HEK293 (cell line): ENCODE results near the gene GMDS.

Experiments used
- CTCF ChIA-PET: fragments of 350-600 bp; formaldehyde crosslinking; extraction: SDS; loops from one replicate; lab custom pipeline; 2021; ENCODE audit warnings: antibody characterized with exemption; lab: Yijun Ruan, JAX
- POLR2A ChIA-PET: fragments of 300-600 bp; formaldehyde crosslinking; extraction: SDS; loops from one replicate; lab custom pipeline; 2020; ENCODE audit warnings: antibody characterized with exemption, inconsistent platforms; lab: Yijun Ruan, JAX
- H3K27ac ChIP-seq: fragments of 200-500 bp; sonication (Bioruptor generic); 2 replicates; pipeline ENCODE4 v1.5.1; 2014; ENCODE audit warnings: low read depth, low read length, control low read depth, inconsistent platforms; ENCODE audit errors: extremely low read depth
- H3K36me3 ChIP-seq, 2 experiments: fragments of 200-500 bp in 1 of 2; sonication (Bioruptor generic) in 1 of 2; 1 replicate in 1 of 2; 2 replicates in 1 of 2; pipeline ENCODE4 v1.5.1; 2014 to 2017; ENCODE audit warnings: inconsistent platforms in 2 of 2, low read length in 2 of 2; ENCODE audit not compliant: control insufficient read depth in 2 of 2, insufficient read depth in 1 of 2
- H3K4me1 ChIP-seq: fragments of 200-500 bp; sonication (Bioruptor generic); 2 replicates; pipeline ENCODE4 v1.5.1; 2014; ENCODE audit warnings: mild to moderate bottlenecking, low read length, inconsistent platforms; ENCODE audit not compliant: control insufficient read depth, insufficient read depth
- H3K4me3 ChIP-seq: 2 replicates; pipeline ENCODE4 v1.5.1; 2011; ENCODE audit warnings: low read depth, mild to moderate bottlenecking, control low read depth, low read length, moderate library complexity
- H3K9me3 ChIP-seq: fragments of 200-500 bp; sonication (Bioruptor generic); 2 replicates; pipeline ENCODE4 v1.5.1; 2014; ENCODE audit warnings: low read depth, low read length, inconsistent platforms; ENCODE audit not compliant: control insufficient read depth, insufficient read depth
- GLIS2 ChIP-seq: fragments of 450-650 bp; formaldehyde crosslinking; IDR thresholded peaks from 2 replicates; pipeline ENCODE4 v1.5.1; 2016; ENCODE audit warnings: missing biosample characterization, missing genetic modification characterization
- IKZF3 ChIP-seq: fragments of 450-650 bp; IDR thresholded peaks from 2 replicates; pipeline ENCODE4 v1.5.0; 2018; ENCODE audit warnings: missing biosample characterization, mild to moderate bottlenecking, missing genetic modification characterization, moderate library complexity
- OVOL3 ChIP-seq: fragments of 450-650 bp; formaldehyde crosslinking; IDR thresholded peaks from 2 replicates; pipeline ENCODE4 v1.5.1; 2016; ENCODE audit warnings: missing biosample characterization, missing genetic modification characterization
- SCRT1 ChIP-seq: fragments of 450-650 bp; formaldehyde crosslinking; IDR thresholded peaks from 2 replicates; pipeline ENCODE4 v1.5.1; 2016; ENCODE audit warnings: missing biosample characterization, missing genetic modification characterization, borderline replicate concordance
- TCF7L2 ChIP-seq: IDR thresholded peaks from 2 replicates; pipeline ENCODE4 v1.6.1; 2011; ENCODE audit warnings: low read depth, mild to moderate bottlenecking, inconsistent platforms, low read length, moderate library complexity, borderline replicate concordance
- ZEB2 ChIP-seq: fragments of 450-650 bp; formaldehyde crosslinking; IDR thresholded peaks from 2 replicates; pipeline ENCODE4 v1.5.1; 2016; ENCODE audit warnings: missing biosample characterization, missing genetic modification characterization
- ZNF10 ChIP-seq: fragments of 450-650 bp; formaldehyde crosslinking; IDR thresholded peaks from 2 replicates; pipeline ENCODE4 v1.5.1; 2017; ENCODE audit warnings: missing biosample characterization, missing genetic modification characterization
- ZNF132 ChIP-seq: fragments of 450-650 bp; formaldehyde crosslinking; IDR thresholded peaks from 2 replicates; pipeline ENCODE4 v1.5.1; 2017; ENCODE audit warnings: missing biosample characterization, missing genetic modification characterization, borderline replicate concordance
- ZNF19 ChIP-seq: fragments of 450-650 bp; formaldehyde crosslinking; IDR thresholded peaks from 2 replicates; pipeline ENCODE4; 2016; ENCODE audit warnings: missing biosample characterization, missing genetic modification characterization, low read depth
- ZNF221 ChIP-seq: fragments of 450-650 bp; formaldehyde crosslinking; IDR thresholded peaks from 2 replicates; pipeline ENCODE4 v1.5.1; 2017; ENCODE audit warnings: missing biosample characterization, missing genetic modification characterization, borderline replicate concordance
- ZNF23 ChIP-seq: fragments of 450-650 bp; formaldehyde crosslinking; IDR thresholded peaks from 2 replicates; pipeline ENCODE4 v1.5.1; 2016; ENCODE audit warnings: missing biosample characterization, missing genetic modification characterization, borderline replicate concordance
- ZNF423 ChIP-seq: fragments of 450-650 bp; formaldehyde crosslinking; IDR thresholded peaks from 2 replicates; pipeline ENCODE4 v1.5.1; 2016; ENCODE audit warnings: missing biosample characterization, missing genetic modification characterization
- ZNF433 ChIP-seq: fragments of 450-650 bp; formaldehyde crosslinking; IDR thresholded peaks from 2 replicates; pipeline ENCODE4 v1.5.1; 2016; ENCODE audit warnings: missing biosample characterization, missing genetic modification characterization, low read depth
- ZNF585B ChIP-seq: fragments of 450-650 bp; formaldehyde crosslinking; IDR thresholded peaks from 2 replicates; pipeline ENCODE4 v1.5.1; 2016; ENCODE audit warnings: missing biosample characterization, missing genetic modification characterization
- ZNF677 ChIP-seq: fragments of 450-650 bp; IDR thresholded peaks from 2 replicates; pipeline ENCODE4 v1.5.0; 2018; ENCODE audit warnings: missing biosample characterization, mild to moderate bottlenecking, missing genetic modification characterization, moderate library complexity
- ZNF707 ChIP-seq: fragments of 450-650 bp; formaldehyde crosslinking; IDR thresholded peaks from 2 replicates; pipeline ENCODE4 v1.5.1; 2016; ENCODE audit warnings: missing biosample characterization, missing genetic modification characterization
- ZNF76 ChIP-seq: fragments of 450-650 bp; formaldehyde crosslinking; IDR thresholded peaks from 2 replicates; pipeline ENCODE4; 2016; ENCODE audit warnings: low read depth, missing biosample characterization, missing genetic modification characterization, borderline replicate concordance
- ZNF791 ChIP-seq: fragments of 450-650 bp; formaldehyde crosslinking; IDR thresholded peaks from 2 replicates; pipeline ENCODE4 v1.5.1; 2016; ENCODE audit warnings: missing biosample characterization, missing genetic modification characterization
- TF ChIP-seq, protein P1 (sequence below): fragments of 450-650 bp; formaldehyde crosslinking; IDR thresholded peaks from 2 replicates; pipeline ENCODE4 v1.5.1; 2016; ENCODE audit warnings: missing biosample characterization, missing genetic modification characterization
- TF ChIP-seq, protein P2 (sequence below): fragments of 450-650 bp; formaldehyde crosslinking; IDR thresholded peaks from 2 replicates; pipeline ENCODE4; 2016; ENCODE audit warnings: missing biosample characterization, missing genetic modification characterization
- TF ChIP-seq, protein P3 (sequence below): fragments of 450-650 bp; formaldehyde crosslinking; IDR thresholded peaks from 2 replicates; pipeline ENCODE4 v1.5.1; 2016; ENCODE audit warnings: missing biosample characterization, missing genetic modification characterization

Gene GMDS

DNA sequence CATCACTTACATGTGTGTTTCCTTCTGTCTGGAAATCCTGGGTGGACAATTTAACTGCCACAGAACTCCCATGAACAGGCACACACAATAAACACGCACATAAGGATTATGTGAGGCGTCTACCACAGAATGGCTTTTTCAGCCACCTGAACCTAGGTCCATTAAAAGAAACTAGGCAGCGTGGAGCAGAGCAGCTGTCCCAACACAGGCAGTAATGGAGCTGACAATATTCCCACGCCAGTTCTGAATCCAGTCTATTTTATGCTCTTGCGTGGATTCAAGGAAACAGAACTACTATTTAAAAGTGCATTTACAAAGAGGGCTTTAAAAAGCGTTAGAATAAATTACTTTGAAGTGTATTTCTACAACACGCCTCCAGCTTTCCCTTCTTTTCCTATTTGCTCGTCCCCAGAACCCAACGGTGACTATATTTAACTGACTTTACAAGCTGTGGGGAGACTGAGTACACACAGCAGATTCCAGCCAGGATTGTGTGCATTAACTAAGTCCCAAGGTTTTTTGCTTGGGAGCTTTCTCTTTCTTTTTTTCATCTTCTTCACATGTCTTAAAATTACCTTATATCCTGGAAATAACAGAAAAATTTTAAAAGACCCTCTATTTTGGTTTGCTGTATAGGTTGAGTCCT, 95.9 kb downstream of the GMDS start:
- ChIA-PET POLR2A (no interaction called here), CTCF (no interaction called here)
- H3K4me3 ChIP-seq, result no peak overlapping the region
- H3K9me3 ChIP-seq, result no peaks in the 10 kb centered on the region
- H3K27ac ChIP-seq, result no peak overlapping the region
- no peak for TF ChIP-seq ZNF707 (tag by site-specific recombination)
- TF ChIP-seq TCF7L2, result no peak
- TF ChIP-seq ZNF433 (tag by site-specific recombination), result no peak
- TF ChIP-seq, protein P1, sequence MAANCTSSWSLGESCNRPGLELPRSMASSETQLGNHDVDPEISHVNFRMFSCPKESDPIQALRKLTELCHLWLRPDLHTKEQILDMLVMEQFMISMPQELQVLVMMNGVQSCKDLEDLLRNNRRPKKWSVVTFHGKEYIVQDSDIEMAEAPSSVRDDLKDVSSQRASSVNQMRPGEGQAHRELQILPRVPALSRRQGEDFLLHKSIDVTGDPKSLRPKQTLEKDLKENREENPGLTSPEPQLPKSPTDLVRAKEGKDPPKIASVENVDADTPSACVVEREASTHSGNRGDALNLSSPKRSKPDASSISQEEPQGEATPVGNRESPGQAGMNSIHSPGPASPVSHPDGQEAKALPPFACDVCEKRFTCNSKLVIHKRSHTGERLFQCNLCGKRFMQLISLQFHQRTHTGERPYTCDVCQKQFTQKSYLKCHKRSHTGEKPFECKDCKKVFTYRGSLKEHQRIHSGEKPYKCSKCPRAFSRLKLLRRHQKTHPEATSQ (tag by site-specific recombination), result no peak
- no peak for TF ChIP-seq OVOL3 (tag by site-specific recombination)
- TF ChIP-seq ZNF677, result no peak
- no peak for TF ChIP-seq GLIS2 (tag by site-specific recombination)
- TF ChIP-seq ZNF10 (tag by site-specific recombination), result no peak
- TF ChIP-seq, protein P2, sequence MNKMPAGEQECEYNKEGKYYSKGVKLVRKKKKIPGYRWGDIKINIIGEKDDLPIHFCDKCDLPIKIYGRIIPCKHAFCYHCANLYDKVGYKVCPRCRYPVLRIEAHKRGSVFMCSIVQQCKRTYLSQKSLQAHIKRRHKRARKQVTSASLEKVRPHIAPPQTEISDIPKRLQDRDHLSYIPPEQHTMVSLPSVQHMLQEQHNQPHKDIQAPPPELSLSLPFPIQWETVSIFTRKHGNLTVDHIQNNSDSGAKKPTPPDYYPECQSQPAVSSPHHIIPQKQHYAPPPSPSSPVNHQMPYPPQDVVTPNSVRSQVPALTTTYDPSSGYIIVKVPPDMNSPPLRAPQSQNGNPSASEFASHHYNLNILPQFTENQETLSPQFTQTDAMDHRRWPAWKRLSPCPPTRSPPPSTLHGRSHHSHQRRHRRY (tag by site-specific recombination), result no peak
- TF ChIP-seq ZNF23, result no peak
- TF ChIP-seq ZNF132 (tag by site-specific recombination), result no peak
- no peak for TF ChIP-seq ZNF19 (tag by site-specific recombination)
- TF ChIP-seq IKZF3 (tag by site-specific recombination), result no peak
- TF ChIP-seq, protein P3, sequence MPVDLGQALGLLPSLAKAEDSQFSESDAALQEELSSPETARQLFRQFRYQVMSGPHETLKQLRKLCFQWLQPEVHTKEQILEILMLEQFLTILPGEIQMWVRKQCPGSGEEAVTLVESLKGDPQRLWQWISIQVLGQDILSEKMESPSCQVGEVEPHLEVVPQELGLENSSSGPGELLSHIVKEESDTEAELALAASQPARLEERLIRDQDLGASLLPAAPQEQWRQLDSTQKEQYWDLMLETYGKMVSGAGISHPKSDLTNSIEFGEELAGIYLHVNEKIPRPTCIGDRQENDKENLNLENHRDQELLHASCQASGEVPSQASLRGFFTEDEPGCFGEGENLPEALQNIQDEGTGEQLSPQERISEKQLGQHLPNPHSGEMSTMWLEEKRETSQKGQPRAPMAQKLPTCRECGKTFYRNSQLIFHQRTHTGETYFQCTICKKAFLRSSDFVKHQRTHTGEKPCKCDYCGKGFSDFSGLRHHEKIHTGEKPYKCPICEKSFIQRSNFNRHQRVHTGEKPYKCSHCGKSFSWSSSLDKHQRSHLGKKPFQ (tag by site-specific recombination), result no peak
- peaks cover 2% of the 10 kb centered on the region; the same call in 1 of the 2 replicates for H3K4me1 ChIP-seq
- H3K36me3 ChIP-seq, result no peaks in the 10 kb centered on the region

DNA sequence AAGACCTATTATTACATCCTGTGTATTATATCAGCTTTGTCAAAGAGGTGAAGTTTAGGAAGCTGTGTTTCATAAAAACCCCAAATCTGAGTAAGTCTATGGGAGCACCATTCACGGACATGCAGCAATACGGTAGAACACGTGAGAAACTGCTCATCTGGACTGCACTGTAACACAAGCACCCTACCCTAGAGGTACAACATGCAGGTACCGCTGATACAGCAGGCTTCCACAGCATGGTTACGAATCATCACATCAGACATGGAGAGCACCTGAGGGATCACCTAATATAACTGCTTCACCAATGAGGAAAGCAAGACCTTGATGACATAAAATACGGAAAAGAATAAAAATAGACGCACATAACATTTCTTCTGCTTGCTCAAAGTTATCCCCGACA, 96.7 kb downstream of the GMDS start:
- no peak overlapping the region for H3K27ac ChIP-seq
- ChIA-PET POLR2A (no interaction called here), CTCF (no interaction called here)
- no peaks in the 10 kb centered on the region for H3K36me3 ChIP-seq
- TF ChIP-seq ZNF423 (tag by site-specific recombination) (no peak), ZNF585B (no peak)
- peaks cover 2% of the 10 kb centered on the region; the same call in 1 of the 2 replicates for H3K4me1 ChIP-seq
- H3K9me3 ChIP-seq, result no peaks in the 10 kb centered on the region
- H3K4me3 ChIP-seq, result no peak overlapping the region

DNA sequence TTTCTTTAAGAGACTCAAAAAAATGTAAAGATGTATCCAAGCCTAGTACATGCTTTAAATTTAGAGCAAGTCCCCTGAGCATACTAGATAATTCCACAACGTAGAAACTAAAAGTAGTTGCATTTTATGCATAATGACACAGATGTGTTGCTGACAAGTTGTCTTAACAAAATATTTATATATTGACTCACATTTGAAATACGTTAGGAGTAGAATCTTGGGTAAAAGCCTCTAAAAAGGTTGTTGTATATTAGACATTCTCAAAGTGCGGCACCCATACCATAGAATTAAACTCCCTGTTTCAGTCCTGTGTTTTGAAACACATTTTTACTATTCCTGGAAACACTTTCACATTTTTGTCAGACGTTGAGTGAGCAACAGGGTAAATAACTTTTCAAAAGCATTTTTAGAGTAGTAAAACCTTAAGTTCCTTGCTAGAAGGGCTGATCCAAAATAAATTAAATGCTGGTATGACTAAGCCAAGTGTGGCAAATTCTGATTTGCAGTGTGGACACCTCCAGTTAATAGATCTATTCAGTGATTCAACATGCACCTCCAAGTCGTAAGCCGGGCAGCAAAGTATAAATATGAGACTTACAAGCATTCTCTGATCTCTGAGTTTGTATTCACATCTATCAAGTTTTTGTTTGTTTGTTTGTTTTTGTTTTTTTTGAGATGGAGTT, 97.5 kb downstream of the GMDS start:
- Histone ChIP-seq H3K9me3 (no peaks in the 10 kb centered on the region), H3K4me1 (peaks cover 2% of the 10 kb centered on the region; the same call in 1 of the 2 replicates), H3K4me3 (no peak overlapping the region), H3K36me3 (no peaks in the 10 kb centered on the region), H3K27ac (no peak overlapping the region)
- ChIA-PET POLR2A (no interaction called here), CTCF (no interaction called here)
- no peak for TF ChIP-seq ZNF791
- no peak for TF ChIP-seq SCRT1 (tag by site-specific recombination)
- no peak for TF ChIP-seq ZNF76
- no peak for TF ChIP-seq ZNF221 (tag by site-specific recombination)
- TF ChIP-seq, protein P1 (tag by site-specific recombination), result no peak
- no peak for TF ChIP-seq ZNF433 (tag by site-specific recombination)
- no peak for TF ChIP-seq ZEB2 (tag by site-specific recombination)
